SK-N-SH (cell line): ENCODE measurements around the gene CEBPZ.

Source experiments
- CHD2 ChIP-seq: fragments of 150-350 bp; IDR thresholded peaks from 2 replicates; pipeline ENCODE4 v1.6.1; 2018; ENCODE audit warnings: low read length; ENCODE audit not compliant: partially characterized antibody
- EZH2phosphoT487 ChIP-seq: fragments of 200-600 bp; sonication (generic); IDR thresholded peaks from 2 replicates; pipeline ENCODE4 v1.6.1; 2017; ENCODE audit warnings: low read depth, mixed run types, mild to moderate bottlenecking, antibody characterized with exemption, moderate library complexity, borderline replicate concordance
- FOXM1 ChIP-seq: IDR thresholded peaks from 2 replicates; pipeline ENCODE4 v1.4.0; 2012; ENCODE audit warnings: low read depth, mild to moderate bottlenecking
- GABPA ChIP-seq: IDR thresholded peaks from 2 replicates; pipeline ENCODE4 v1.4.0; 2012; ENCODE audit warnings: low read depth, mild to moderate bottlenecking
- MEF2A ChIP-seq: IDR thresholded peaks from 2 replicates; pipeline ENCODE4 v1.4.0; 2012; ENCODE audit warnings: low read depth, borderline replicate concordance
- TF ChIP-seq, protein P1 (sequence below): fragments of 200-600 bp; sonication (generic); IDR thresholded peaks from 2 replicates; pipeline ENCODE4 v1.6.1; 2017; ENCODE audit warnings: antibody characterized with exemption, mild to moderate bottlenecking, moderate library complexity

DNA sequence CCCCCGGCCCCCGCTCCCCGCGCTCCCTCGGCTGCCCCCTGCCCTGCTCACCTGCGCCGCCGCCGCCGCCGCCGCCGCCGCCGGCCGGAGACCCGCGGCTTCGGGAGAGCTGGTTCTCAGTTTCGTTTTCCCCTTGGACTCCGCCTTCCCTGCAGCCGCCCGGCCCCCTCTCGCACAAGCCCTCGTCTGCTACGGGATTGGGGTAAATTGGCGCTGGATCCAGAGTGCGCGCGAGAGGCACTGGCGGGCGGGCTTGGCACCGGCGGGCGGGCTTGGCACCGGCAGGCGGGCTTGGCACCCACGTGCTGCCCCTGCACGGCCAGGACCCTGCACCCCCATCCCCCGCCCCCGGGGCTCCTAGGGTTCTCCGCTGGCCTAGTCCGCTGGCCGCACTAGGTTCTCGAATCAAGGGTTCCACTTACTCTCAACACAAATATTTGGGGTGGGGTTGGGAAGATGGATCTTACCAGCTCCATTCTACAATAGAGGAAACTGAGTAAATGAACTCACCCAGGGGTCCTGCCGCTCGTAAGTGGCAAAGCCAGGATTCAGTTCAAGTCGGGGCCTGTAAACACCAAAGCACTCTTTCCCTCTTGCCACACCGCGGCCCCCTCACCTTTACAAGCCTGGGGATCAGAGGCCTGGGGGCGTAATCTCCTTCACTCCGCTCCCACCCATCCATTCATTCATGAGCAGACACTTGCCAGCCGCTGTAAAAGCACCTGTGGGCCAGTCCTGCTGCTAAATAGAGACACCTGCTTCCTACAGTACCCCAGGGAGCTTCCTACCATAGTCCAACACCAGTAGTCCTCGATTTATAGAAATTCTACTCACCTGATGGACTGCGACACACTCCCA lies 74.3 kb downstream of the CEBPZ start, which contains the start of gene EIF2AK2:
- TF ChIP-seq, protein P1, sequence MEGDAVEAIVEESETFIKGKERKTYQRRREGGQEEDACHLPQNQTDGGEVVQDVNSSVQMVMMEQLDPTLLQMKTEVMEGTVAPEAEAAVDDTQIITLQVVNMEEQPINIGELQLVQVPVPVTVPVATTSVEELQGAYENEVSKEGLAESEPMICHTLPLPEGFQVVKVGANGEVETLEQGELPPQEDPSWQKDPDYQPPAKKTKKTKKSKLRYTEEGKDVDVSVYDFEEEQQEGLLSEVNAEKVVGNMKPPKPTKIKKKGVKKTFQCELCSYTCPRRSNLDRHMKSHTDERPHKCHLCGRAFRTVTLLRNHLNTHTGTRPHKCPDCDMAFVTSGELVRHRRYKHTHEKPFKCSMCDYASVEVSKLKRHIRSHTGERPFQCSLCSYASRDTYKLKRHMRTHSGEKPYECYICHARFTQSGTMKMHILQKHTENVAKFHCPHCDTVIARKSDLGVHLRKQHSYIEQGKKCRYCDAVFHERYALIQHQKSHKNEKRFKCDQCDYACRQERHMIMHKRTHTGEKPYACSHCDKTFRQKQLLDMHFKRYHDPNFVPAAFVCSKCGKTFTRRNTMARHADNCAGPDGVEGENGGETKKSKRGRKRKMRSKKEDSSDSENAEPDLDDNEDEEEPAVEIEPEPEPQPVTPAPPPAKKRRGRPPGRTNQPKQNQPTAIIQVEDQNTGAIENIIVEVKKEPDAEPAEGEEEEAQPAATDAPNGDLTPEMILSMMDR: no peak
- TF ChIP-seq CHD2 (peak; percentile 98), EZH2phosphoT487 (no peak), MEF2A (no peak), FOXM1 (no peak), GABPA (no peak)
